HuH-7.5 (cell line): ENCODE measurements around the gene TRAPPC2L.

Experiments
- DNase-seq: peaks from one replicate; pipeline ENCODE4 v3.0.0; 2011; ENCODE audit warnings: low spot score

Gene TRAPPC2L

DNA sequence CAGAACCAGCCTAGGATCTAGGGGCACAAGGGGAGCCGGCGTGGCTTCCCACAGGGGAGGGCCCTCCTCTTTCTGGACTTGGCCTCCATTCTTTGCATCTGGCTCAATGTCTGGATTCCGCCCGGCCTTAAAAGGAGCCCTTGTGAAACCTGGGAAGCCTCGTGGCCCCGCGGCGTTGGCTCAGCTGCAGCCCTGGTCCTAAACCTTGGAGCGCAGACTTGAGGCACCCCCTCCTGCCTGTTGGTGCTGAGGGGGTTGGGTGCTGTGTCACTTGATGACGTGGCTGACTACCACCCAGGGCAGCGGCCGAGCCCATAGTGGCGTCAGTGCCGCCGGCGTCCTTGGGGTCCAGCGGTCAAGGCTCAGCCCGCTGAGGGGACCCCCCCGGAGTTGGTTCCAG is 4.4 kb downstream of the TRAPPC2L start:
- DNase-seq: no peak

DNA sequence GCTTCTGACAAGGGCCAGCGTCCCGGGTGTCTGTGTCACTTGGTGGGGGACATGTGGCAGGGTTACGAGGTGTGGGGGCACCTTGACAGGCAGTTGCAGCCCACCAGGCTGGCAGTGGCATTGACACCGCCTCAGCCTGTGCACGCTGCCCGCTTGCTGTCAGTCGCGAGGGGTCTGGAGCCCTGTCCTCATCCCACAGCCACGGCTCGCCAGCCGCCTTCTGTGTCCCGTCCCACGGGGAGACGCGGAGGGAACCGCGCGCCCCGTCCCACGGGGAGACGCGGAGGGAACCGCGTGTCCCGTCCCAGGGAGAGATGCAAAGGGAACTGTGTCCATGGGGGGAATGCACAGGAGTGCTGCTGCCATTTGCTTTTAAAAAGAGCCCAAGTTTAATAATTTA is 6.0 kb downstream of the TRAPPC2L start:
- DNase-seq: no peak

- DNase-seq: no peak
These were observed 6.5 kb downstream of the TRAPPC2L start for GRCh38 chr16:88863426-88863825.

GRCh38 chr16:88864099-88864498 is 7.2 kb downstream of the TRAPPC2L start:
- no peak for DNase-seq

DNA sequence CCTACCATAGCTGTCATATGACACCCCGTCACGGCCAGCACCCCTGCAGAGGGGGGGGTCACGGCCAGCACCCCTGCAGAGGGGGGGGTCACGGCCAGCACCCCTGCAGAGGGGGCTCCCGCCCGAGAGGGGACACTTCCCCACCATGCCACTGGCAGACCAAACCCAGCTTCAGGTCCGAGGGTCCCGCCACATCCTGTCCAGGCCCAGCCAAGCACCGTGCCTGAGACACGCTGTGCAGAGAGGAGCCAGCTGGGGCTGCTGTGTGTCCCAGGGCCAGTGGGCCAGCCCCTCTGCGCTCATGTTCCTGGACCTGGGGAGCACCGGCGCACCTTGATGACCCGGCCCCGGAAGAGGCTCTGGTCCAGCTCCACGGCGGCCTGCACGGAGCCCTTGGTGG is 7.6 kb downstream of the TRAPPC2L start:
- DNase-seq: no peak

GRCh38 chr16:88865310-88865709 is 8.4 kb downstream of the TRAPPC2L start:
- no peak for DNase-seq

DNA sequence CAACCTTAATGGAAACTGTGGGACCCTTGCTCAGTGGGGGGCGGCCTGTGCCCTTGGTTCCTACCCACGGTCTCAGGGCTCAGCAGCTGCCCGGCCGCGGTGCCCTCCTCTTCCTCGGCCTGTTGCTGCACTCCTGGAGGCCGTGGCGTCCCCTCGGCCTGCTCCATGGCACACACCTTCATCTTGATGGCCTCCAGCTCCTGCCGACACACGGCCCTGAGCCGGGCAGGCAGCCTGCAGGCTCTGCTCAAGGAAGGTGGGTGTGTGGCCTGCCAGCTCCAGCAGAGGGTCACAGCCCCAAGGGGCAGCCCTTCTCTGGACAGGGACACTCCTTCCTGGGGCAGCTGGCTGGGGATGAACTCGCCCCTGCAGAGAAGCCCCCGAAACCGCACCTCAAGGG is 8.8 kb downstream of the TRAPPC2L start:
- no peak for DNase-seq

- DNase-seq: no peak
These were observed 9.4 kb downstream of the TRAPPC2L start, which contains the start of gene PABPN1L for GRCh38 chr16:88866151-88866920. Gene PABPN1L (minus strand): TSS chr16:88866660. CDS start chr16:88866606, 54 bp downstream.

DNA sequence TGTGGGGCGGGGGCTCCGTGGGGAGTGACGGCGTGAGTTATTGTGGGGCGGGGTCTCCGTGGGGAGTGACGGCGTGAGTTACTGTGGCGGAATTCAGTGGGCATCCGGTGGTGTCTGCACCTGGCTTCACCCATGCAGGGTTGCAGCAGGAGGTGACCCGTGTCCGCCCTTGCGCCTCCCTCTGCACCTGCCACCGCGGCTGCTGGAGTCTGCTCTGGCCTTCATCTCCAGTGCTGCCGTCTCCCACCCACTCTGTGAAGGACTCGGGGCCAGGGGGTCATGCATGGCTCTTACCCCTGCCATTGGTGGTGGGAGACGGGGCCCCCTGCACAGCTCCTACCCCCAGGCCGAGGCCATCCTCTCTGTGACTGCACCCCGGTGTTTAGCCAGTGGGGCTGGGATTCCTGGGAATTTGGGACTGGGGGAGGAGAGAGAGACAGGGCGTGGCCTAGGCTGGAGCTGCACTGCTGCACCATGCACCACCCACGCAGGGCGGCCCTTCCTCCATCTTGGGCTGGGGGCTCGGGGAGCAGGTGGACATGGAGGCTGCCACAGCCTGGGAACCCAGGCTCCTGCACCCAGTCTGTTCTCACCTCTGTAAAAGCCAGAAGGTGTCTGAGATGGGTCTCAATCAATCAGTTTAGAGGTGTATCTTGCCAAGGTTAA is 10.8 kb downstream of the TRAPPC2L start:
- no peak for DNase-seq

DNA sequence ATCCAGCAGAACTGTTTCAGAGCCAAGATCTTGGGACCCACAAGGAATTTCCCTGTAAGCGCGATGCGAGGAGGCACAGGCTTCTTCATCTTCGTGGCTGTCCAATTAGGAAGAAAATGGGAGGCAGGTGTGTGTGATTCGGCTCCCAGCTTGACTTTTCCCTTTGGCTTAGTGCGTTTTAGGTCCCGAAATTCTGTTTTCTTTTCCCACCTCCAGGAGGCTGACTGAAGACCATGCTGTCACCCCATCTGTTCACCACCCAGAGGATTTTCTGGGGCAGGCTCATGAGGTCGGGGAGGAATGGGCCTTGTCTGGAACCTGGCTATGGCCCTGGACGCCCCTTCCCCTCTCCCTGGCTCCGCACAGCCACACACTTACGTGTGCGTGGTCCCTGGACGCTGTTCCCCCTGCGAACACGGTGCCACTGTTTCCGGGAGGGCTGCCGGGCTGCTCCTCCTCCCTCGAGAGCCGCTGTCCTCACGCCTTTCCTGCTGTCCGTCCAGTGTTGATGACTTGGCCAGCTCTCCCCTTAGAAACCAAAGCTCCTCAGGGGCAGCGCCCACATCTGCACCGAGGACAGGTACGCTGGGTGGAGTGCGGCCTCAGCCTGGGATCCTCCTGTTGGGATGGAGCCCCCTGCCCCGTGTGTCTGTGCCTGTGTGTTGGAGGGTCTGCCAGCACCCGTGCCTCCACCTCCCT is 12.2 kb downstream of the TRAPPC2L start:
- no peak for DNase-seq

DNA sequence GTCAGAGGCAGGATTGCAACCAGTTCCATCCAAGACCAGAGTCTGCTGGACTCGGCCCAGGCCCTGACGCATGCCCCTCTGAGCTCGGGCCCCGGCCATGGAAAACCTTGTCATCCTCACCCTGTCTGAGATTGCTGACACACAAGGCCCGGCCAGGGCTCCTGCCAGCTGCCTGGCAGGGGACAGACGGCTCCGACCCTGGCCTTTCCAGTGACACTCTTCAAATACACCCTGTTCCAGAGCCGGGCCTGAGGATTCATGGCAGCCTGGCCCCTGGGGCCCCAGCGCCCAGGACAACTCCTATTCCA is 12.7 kb downstream of the TRAPPC2L start:
- no peak for DNase-seq

DNA sequence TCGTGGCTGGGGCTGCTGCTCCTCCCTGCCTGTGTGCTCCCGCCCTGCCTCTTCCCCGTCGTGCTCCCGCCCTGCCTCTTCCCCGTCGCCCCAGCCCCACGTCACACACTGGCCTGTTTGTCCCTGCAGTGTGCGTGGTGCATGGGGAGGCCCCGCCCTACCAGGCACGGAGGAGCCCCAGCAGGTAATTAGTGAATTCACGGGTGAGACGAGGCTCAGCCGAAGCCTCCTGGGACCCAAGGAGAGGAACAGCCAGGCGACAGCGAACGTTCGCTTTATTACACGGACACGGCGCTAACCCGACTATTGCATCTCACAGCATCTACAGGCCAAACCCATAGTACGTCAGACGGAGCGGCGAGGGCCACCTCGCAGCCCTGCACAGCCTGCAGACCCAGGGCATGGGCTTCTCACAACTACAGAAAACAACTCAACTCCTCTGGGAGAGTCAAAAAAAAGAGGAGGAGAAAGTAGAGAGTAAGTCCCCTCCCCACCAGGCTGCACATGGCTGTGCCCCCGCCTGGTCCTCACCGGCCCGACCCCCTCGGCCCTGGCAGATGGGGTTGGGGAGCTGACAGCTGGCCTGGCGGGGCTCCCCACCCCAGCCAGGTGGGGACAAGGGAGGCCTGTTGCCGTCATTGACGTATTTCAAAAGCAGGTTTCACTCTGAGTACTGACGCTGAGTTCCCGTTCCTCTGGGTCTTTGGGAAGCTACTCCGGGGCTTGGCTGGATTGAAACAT is 13.9 kb downstream of the TRAPPC2L start:
- no peak for DNase-seq

DNA sequence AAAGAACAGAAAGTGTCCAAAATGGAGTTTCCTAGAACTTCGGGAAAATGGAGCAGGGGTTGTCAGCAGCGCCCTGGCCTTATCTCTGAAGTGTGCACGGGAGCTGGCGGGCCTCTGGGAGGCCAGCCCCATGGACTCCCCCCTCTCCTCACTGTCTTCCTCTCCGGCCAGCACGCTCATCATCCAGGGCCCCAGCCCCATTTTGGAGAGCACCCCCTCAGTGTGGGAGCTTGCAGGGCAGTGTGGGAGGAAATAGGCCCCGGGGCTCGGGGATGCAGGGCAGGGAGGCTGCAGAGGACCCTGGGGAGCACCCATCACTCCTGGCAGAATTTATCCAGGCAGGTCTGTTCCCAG is 14.4 kb downstream of the TRAPPC2L start:
- no peak for DNase-seq

- DNase-seq: no peak
These were observed 14.9 kb downstream of the TRAPPC2L start for GRCh38 chr16:88871730-88872416.

DNA sequence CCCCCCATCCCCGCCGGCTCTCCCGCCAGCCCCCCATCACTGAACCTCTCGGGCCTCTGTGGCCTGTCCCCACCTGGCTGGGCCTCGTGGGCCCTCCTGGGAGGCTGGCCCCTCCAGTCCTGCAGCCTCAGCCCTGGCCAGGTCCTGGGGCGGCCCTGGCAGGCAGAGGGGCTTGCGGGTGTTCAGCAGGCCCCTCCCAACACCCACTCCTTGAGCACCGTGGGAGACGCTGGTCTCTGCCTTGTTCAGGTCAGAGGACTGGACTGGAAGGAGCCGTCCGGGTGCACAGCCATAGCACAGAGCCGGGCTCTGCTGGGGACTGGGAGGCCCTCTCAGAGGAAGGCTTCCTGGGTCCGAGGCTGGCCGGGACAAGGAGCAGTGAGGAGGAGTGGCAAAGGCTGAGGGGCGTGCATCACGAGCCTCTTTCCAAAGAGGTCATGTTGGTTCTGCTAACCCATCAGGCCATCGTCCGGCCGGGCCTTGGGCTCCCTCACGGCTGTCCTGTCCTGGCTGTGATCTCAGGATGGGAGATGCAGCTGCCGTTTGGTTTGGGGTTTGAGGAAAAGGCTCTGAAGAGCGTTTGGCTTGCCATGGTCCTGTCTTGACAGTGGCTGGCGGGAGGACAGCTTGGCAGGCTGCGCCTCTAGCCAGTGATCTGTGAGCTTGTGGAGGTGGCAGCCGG is 15.9 kb downstream of the TRAPPC2L start:
- DNase-seq: no peak

DNA sequence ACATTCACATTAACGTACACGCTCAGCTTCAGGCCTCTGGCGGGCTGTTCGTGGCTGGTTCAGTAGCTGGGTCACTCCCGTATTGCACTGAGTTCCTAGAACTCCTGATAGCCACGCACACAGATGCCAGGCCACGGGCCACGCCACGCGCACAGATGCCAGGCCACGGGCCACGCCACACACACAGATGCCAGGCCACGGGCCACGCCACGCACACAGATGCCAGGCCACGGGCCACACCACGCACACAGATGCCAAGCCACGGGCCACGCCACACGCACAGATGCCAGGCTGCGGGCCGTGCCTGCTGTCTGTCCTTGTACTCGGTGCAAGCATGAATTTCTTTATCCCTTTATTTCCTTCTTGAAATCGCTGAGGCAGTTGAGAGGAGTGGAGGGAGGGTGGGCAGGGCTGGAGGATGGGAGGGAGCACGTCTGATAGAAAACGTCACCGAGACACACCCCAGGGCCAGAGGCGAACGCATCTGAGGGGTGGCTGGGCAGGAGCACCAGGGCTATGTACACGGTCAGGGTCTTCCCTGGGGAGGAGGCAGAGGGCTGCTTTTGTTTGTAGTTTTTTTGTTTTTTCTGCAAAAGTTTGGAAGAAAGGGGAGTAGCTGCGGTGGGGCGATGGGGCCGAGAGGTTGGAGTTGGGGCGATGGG is 18.1 kb downstream of the TRAPPC2L start:
- no peak for DNase-seq

GRCh38 chr16:88875703-88876234 is 18.8 kb downstream of the TRAPPC2L start:
- no peak for DNase-seq

- no peak for DNase-seq
These were observed 20.1 kb downstream of the TRAPPC2L start for GRCh38 chr16:88876942-88877526.

DNA sequence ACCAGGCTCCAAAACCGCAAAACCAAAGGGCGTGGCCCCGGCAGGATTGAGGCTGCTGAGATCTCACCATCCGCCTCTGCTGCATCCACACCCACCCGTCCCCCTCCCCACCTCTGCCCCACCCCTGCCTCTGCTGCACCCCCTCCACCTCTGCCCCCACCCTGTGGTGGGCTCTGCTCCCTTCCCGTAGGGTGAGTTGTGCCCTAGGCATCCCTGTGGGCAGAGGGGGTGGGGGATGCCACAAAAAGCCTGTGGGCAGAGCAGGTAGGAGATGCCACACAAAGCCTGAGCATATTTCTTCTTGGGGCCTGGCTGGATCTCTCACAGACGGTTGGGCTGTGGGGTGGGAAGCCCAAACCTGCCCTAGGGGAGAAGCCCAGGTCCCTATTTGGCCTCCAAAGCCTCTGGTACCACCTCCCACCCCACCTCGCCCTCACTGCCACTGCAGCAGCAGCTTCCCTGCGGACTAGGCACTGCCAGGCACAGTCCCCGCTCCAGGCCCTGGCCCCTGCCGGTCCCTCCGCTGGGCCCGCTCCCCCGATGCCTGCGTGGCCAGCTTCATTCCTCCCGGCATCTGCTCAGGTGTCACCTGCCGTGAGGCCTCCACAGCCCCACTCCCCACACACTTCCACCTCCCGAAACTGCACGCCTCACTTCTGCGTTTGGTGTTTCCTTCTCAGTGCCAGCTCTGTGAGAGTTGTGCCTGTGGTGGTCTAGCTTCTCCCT is 20.8 kb downstream of the TRAPPC2L start:
- DNase-seq: no peak

DNA sequence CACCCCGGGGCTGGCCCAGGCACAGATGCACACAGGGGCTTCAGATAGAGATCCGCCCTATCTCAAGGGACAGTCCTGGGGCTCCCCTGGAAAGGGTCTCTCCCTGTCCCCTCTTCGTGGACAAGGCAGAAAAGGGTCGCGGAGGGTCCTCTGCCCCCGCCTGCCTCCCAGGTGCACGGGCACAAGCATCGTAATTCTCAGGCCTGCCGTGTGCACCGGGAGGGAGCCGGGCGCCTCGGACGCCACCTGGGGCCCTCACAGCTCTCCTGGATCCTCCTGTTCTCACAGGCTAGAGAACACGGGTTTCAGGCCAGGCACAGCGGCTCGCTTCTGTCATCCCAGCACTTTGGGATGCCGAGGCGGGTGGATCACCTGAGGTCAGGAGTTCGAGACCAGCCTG is 21.4 kb downstream of the TRAPPC2L start:
- DNase-seq: no peak
